ENCODE results near the gene RAPGEF1.

RAPGEF1 gene

GRCh38 chr9:131606896-131607567, 132.8 kb downstream of the RAPGEF1 start:
- no peak for DNase-seq (ENCODE audit: low read depth)

DNA sequence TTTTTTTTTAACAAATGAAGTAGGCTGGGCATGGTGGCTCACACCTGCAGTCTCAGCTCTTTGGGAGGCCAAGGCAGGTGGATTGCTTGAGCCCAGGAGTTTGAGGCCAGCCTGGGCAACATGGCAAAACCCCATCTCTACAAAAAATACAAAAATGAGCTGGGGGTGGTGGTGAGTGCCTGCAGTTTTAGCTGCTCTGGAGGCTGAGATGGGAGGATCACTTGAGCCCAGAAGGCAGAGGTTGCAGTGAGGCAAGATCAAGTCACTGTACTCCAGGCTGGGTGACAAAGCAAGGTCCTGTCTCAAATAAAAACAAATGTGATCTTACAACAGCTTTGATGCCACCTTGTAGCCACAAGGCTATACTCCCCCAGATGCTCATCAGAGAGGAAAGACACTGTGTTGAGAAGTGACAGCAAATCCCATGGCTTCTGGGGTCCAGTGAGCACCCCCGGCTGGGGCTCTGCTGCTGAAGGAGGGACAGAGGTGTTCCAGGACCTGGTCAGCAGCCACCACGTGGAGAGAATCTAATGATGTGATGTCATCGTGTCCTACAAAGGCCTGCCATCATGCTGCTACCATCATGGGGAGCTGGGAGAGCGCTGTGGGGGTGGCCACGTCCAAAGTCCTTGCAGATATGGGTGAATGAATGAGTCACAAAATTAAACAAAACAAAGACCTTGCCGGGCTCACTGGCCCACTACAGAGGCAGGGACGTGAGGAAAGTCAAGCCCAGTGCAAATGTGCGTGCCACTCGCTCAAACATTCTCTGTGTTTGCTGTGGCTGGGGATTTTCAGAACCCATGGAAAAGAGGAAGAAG, 133.9 kb downstream of the RAPGEF1 start:
- no peak for DNase-seq (ENCODE audit: low read depth)

DNA sequence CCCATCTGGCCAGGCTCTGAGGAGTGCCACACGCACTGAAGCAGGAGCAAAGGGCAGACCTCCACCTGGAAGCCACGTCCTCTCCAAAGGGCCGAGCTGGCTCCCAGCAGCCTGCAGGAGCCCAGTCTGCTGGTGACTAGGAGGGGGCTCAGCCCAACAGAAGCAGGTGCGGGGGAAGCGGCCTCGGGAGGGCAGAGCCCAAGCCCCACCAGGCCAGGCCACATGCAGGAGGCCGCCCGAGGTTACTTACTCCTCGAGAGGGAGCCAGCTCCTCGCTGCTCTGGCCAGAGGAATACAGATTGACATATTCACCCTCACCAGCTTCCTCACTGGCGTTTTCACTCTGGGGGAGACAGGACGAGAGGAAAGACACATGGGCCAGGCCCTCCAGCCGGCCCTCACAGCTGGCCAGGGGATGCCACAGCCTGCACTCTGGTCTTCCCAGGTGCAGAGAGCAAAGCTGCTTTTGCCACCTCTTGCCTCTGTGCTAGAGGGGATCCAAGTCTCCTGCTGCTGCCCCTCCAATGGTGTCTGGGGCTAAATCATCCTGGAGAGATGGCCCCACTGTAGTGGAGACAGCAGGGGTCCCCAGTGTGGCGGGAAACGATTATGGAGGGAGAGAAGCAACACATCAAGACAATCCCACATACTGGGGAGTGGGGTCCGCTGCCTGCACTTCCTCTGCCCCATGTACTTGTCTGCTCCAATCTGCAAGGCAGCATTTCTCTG, 136.0 kb downstream of the RAPGEF1 start:
- DNase-seq (ENCODE audit: low read depth): no peak

GRCh38 chr9:131603199-131603598, 136.7 kb downstream of the RAPGEF1 start:
- no peak for DNase-seq (ENCODE audit: low read depth)

GRCh38 chr9:131601683-131602181, 138.1 kb downstream of the RAPGEF1 start:
- no peak for DNase-seq (ENCODE audit: low read depth)

DNA sequence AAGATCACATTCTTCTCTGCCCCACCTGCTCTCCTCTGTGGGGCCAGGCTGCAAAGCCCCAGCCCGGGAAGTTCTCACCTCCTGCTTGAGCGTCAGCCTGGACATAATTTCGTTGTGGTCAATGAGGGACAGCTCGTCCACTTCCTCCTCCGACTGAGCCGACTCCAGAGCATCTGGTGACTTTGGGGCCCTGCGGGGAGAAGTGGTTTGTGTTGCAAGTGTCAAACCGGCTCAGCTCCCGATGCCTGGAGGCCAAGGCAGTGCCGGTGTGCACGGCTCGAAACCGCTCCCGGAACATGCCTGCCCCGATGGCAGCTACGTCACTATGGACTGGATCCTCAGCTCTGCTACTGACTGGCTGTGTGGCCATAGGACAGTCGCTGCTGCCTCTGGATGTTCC, 141.8 kb downstream of the RAPGEF1 start:
- no peak for DNase-seq (ENCODE audit: low read depth)

GRCh38 chr9:131597246-131597645, 142.6 kb downstream of the RAPGEF1 start:
- no peak for DNase-seq (ENCODE audit: low read depth)

GRCh38 chr9:131596430-131596743, 143.5 kb downstream of the RAPGEF1 start:
- DNase-seq (ENCODE audit: low read depth): no peak

DNA sequence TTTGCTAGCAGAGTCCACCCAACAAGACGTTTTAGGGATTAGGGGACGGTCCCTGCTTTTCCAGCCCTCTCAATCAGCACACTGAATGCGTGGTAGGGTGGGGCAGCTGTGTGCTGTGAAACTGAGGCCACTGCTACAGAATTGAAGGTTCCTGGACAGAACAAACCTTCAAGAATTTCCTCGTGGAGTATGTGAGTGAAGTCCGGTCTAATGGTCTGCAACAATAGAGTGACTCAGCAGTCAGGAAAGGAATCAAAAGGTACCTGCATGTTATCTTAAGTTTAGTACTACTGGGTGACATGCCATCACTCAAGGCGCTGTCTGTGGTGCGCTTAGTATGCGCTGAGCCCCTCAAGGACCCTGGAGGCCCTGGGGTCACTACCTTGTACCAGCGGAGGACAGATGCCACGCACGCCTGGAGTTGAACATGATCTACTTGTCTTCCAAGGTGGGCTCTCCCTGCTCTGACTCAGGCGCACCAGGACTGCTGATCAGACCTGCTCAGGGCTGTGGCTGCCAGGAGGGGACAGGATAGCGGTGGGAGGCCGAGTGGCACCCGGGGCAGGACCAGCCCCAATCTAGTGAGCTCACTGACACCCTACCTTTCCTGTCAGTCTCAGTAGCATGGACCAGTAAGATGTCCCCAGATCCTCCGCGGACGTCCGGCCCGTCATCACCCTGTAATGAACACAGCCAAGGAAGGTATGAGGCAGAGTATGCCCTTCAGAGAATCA, 144.0 kb downstream of the RAPGEF1 start:
- no peak for DNase-seq (ENCODE audit: low read depth)

DNA sequence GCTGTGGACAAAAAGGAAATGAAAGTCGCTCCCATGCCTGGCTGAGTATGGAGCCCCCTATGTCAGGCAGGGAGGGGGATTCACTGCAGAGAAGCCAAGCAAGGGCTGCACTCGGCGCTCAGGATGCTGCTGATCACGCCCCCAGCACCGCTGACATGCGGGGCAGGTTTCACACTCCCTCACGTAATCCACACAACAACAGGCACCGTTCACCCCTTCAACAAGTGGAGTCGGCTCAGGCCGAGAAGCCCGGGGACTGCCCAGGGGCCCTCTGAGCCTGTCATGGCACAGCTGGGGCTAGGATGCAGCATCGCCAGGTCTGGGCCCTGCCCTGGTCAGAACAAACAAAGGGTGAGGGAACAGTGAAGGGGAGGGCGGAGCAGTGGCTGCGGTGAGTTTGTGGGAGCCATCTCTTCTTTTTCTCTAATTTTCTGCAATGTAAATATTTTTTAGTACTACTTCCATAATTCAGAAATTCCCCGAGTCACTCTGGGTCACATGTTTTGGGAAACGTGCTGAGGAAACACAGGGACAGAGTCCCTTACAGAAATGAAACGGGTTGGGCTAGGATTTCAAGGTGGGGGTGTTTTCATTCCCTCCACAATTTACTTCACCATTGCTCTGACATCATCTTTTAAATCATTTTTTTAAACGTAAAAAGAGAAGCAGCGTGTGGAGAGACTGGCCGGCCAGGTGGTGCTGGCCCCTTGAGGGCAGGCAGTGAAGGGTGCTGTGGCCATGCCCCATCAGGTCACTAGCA, 144.8 kb downstream of the RAPGEF1 start:
- DNase-seq (ENCODE audit: low read depth): no peak

- DNase-seq (ENCODE audit: low read depth): no peak
Measured at GRCh38 chr9:131593936-131594665, 145.8 kb downstream of the RAPGEF1 start.

DNA sequence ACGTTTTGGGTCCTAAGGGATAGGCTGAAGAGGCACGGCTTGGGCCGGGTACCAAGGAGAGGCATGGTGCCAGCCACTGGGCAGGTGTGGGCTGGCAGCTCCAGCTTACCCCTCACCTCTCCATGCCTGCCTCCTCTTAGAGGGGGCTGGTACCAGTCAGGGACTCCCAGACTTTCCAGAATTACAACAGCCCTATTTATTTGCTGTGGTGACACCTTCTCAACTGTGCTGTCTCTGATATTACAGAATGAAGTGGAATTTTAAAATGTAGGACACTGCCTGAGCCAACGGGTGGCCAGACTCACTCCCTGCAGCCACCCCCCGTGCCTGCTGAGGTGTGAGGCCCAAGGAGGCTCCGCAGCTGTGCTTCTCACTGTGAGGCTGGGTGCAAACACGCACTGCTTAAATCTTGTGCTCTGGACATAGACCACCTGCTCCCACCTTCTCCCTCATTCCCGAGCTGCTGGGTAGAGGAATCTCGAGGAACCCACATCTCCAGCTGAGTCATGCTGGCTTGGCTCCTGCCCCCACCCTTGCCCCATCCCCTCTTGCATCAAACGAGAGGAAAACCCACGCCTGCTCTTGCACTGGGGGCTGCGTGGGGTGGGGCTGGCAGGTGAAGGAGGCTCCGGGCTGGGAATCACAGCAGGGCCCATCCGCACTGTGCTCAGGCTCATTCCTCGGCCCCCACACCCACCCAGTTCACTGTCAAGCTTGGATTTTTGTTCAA, 146.6 kb downstream of the RAPGEF1 start:
- peak; percentile 47 for DNase-seq (ENCODE audit: low read depth)

- DNase-seq (ENCODE audit: low read depth): no peak
Measured at GRCh38 chr9:131591845-131592208, 148.0 kb downstream of the RAPGEF1 start.

DNA sequence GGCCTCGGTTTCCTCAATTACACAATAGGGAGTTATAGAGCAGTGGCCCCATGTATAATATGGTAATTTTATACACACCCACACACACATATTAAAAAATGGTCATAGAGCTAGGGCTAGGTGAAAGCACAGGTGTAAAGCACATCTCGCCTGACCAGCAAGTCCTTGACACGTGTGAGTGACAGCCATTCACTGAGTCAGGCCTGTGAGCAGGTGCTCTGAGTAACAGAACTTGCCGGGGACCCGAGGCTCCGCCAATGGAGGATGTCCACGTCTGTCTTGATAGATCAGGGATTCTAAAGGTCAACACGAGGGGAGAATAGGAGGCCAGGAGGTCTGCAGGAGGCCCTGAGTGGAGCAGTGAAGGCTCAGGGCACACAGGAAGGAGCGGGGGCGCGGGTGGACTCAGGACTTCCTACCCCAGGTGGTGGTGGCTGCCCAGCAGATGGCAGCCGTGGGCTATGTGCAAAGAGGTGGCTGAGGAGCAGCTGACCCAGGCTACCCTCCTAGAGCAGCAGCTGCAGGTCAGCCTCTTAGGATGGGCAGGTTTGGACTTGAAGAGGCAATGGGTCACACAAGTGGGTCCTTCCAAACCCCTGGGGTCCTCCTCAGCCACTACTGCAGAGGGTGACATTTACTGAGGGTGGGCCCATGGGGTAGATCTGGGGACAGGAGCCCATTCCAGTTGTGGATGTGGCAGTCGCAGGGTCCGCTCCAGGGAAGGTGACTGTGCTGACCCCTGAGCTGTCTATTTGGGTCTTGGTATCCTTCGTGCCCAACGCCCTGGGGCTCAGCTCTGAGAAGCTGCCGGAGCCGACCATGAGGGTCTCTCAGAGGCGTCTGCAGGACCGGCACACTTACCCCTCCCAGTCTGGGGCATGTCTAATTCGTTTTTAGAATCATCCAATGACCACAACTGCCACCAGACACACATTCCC, 148.7 kb downstream of the RAPGEF1 start:
- DNase-seq (ENCODE audit: low read depth): peak; percentile 64

GRCh38 chr9:131590449-131590848, 149.4 kb downstream of the RAPGEF1 start:
- no peak for DNase-seq (ENCODE audit: low read depth)

DNA sequence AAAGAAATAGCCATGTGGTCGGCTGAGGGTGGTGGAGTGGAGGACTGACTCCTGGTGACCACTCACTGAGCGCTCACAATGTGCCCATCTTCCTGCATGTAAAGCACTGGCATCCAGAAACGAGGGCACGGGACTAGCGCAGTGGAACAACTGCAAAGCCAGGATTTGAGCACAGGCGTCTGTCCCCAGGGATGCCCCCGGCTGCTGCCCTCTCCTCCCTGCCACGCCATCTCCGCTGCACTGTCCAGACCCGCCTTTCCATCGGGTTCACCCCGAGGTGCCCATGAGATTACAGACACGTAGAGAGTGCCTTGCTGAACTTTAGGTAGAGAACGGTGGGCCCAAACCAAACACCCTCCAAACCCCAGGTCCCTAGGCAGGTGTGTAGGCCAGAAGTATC, 149.9 kb downstream of the RAPGEF1 start:
- no peak for DNase-seq (ENCODE audit: low read depth)

DNA sequence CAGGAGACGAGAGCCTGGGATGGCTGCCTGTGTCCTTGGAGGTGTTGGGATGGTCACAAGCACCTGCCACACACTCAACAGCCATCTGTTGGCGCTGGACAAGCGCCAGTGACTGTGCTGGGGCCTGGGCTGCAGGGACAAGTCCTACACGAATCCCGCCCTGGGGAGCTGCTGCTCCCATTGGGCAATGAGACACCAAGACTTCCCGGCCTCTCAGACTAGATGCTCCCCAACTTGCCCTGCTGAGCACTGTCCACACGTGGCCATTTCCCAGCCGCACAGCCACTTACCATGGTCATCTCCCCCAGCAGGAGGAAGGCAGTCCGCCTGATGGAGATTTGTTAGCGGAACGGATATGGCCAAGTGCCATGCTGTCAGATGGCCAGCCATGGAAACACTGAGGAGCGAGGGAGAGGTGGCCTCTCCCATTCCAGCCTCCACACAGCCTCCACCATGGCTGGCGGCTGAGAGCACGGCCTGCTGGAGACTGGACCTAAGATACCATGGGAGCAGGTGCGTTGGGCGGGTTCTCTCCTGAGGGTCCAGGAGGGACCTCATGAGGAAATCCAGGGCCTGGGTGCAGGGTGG, 150.7 kb downstream of the RAPGEF1 start:
- DNase-seq (ENCODE audit: low read depth): no peak

- DNase-seq (ENCODE audit: low read depth): no peak
Measured at GRCh38 chr9:131588396-131588795, 151.5 kb downstream of the RAPGEF1 start.

DNA sequence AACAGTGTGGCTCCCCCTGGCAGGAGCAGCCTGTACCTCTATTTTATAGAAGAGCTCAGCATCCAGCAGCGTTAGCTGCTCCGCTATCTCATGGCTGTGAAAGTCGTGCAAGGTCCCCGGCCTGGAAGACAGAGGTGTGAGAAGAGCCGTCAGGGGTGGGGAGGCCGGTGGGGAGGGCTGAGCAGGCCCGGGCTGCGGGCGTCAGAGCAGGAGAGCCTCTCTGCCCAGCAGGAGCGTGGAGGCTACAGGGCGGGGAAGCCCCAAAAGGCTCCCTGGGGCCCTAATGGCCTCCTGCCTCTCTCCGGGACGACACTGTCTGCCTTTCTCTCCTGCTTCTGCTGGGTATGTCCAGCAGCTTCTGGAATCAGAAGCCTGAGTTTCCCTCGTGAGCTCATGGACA, 152.0 kb downstream of the RAPGEF1 start:
- DNase-seq (ENCODE audit: low read depth): no peak
